Ovary (tissue), 3 donors: ENCODE results near the gene OLFM1.

Experiments
- EP300 ChIP-seq: sonication (generic); formaldehyde crosslinking; IDR thresholded peaks from one replicate; pipeline ENCODE4 v1.6.1; 2017; ENCODE audit warnings: antibody characterized with exemption
- POLR2A ChIP-seq: fragments of 450-650 bp; IDR thresholded peaks from one replicate; pipeline ENCODE4 v1.6.1; 2017; ENCODE audit warnings: antibody characterized with exemption, mild to moderate bottlenecking, moderate library complexity
- TF ChIP-seq, protein P1 (sequence below), 3 donors: fragments of 450-650 bp in 2 of 3; fragments of 200-600 bp in 1 of 3; IDR thresholded peaks; one replicate each; pipeline versions ENCODE4 v1.5.1 to v1.8.0; 2016 to 2022; ENCODE audit warnings: antibody characterized with exemption in 3 of 3, mild to moderate bottlenecking in 1 of 3
- donor health status: DM: no; HTN: no; CAD: no.

DNA sequence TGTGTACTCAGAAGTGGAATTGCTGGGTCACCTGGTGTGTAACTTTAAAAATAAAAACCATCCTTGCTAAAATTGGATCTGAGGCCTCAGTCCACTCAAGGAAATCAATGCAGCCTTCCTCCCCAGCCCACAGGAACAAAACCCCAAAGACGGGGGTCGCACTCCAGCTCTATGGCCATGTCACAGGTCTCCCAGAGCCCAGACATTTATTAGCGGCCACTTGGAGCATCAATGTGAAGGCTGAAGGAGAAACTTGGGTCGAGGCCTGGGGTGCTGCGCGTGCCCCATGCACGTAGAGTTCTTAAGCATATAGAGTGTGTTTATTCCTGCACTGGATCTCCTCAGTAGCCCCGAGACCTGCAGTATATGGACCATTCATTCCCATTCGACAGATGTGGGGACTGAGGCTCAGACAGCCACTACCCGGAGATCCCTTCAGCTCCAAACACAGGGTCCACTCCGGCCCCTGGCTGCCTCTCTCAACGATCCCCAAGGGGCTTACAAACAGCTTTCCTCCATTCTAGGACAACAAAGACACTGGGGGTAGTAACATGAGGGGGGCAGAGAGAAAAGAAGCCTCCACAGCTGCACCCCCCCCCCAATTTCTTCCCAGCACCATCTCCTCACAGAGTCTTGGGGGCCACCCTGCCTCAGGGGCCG, 14.3 kb upstream of the OLFM1 start:
- TF ChIP-seq, protein P1, sequence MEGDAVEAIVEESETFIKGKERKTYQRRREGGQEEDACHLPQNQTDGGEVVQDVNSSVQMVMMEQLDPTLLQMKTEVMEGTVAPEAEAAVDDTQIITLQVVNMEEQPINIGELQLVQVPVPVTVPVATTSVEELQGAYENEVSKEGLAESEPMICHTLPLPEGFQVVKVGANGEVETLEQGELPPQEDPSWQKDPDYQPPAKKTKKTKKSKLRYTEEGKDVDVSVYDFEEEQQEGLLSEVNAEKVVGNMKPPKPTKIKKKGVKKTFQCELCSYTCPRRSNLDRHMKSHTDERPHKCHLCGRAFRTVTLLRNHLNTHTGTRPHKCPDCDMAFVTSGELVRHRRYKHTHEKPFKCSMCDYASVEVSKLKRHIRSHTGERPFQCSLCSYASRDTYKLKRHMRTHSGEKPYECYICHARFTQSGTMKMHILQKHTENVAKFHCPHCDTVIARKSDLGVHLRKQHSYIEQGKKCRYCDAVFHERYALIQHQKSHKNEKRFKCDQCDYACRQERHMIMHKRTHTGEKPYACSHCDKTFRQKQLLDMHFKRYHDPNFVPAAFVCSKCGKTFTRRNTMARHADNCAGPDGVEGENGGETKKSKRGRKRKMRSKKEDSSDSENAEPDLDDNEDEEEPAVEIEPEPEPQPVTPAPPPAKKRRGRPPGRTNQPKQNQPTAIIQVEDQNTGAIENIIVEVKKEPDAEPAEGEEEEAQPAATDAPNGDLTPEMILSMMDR (IDR thresholded peaks at IDR 0.05), result no peak
- TF ChIP-seq EP300, result no peak
- TF ChIP-seq POLR2A, result no peak
